Right lobe of liver (tissue), 4 donors: ENCODE results near the gene C3orf38.

Experiments
- POLR2A ChIP-seq: fragments of 450-650 bp; IDR thresholded peaks from one replicate; pipeline ENCODE4 v1.6.1; 2017; ENCODE audit warnings: antibody characterized with exemption, mild to moderate bottlenecking
- TF ChIP-seq, protein P1 (sequence below), 4 donors: fragments of 200-600 bp in 3 of 4; fragments of 450-650 bp in 1 of 4; IDR thresholded peaks; one replicate each; pipeline versions ENCODE4 v1.5.1 to v1.8.0; 2016 to 2022; ENCODE audit warnings: antibody characterized with exemption in 4 of 4, mild to moderate bottlenecking in 2 of 4
- donor health status: DM: no; HTN: no; CAD: no.
- donor health status: DM: no; HTN: no; CAD: no.
- donor health status: DM: no; HTN: yes; CAD: no.

DNA sequence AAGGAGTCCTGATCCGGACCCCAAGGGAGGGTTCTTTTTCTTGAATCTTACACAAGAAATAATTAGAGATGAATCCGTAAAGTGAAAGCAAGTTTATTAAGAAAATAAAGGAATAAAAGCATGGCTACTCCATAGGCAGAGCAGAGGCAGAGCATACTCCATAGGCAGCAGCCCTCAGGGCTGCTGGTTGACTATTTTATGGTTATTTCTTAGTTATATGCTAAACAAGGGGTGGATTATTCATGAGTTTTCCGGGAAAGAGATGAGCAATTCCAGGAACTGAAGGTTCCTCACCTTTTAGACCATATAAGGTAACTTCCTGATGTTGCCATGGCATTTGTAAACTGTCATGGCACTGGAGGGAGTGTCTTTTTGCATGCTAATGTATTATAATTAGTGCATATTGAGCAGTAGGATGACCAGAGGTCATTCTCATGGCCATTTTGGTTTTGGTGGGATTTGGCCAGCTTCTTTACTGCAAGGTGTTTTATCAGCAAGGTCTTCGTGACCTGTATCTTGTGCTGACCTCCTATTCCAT, 42.2 kb downstream of the C3orf38 start:
- no peak for TF ChIP-seq POLR2A
- TF ChIP-seq, protein P1, sequence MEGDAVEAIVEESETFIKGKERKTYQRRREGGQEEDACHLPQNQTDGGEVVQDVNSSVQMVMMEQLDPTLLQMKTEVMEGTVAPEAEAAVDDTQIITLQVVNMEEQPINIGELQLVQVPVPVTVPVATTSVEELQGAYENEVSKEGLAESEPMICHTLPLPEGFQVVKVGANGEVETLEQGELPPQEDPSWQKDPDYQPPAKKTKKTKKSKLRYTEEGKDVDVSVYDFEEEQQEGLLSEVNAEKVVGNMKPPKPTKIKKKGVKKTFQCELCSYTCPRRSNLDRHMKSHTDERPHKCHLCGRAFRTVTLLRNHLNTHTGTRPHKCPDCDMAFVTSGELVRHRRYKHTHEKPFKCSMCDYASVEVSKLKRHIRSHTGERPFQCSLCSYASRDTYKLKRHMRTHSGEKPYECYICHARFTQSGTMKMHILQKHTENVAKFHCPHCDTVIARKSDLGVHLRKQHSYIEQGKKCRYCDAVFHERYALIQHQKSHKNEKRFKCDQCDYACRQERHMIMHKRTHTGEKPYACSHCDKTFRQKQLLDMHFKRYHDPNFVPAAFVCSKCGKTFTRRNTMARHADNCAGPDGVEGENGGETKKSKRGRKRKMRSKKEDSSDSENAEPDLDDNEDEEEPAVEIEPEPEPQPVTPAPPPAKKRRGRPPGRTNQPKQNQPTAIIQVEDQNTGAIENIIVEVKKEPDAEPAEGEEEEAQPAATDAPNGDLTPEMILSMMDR (IDR thresholded peaks at IDR 0.05) = no peak
